ENCODE results near the gene RAB23.

The RAB23 gene

GRCh38 chr6:57162516-57162915 lies 59.6 kb downstream of the RAB23 start:
- TF ChIP-seq REST (IDR thresholded peaks at IDR 0.05; ENCODE audit: low read depth): no peak
- no peak for TF ChIP-seq CEBPB (IDR thresholded peaks at IDR 0.05)
- no peak for TF ChIP-seq FOXM1 (IDR thresholded peaks at IDR 0.05; ENCODE audit: borderline replicate concordance, low read depth)
- no peak for TF ChIP-seq NFIC (IDR thresholded peaks at IDR 0.05)
- TF ChIP-seq RAD21 (IDR thresholded peaks at IDR 0.05; ENCODE audit: low read depth): no peak
- no peak for TF ChIP-seq EGR1 (IDR thresholded peaks at IDR 0.05)
- no peak for TF ChIP-seq TEAD4 (IDR thresholded peaks at IDR 0.05)
- no peak for TF ChIP-seq TCF12 (IDR thresholded peaks at IDR 0.05; ENCODE audit: low read depth)
- no peak for TF ChIP-seq YY1 (IDR thresholded peaks at IDR 0.05; ENCODE audit: low read depth)
- no peak for TF ChIP-seq CREB1 (IDR thresholded peaks at IDR 0.05; ENCODE audit: low read depth)
- TF ChIP-seq EP300 (IDR thresholded peaks at IDR 0.05; ENCODE audit: borderline replicate concordance): no peak
- TF ChIP-seq ZBTB7A (IDR thresholded peaks at IDR 0.05; ENCODE audit: low read depth): no peak
- TF ChIP-seq TAF1 (IDR thresholded peaks at IDR 0.05; ENCODE audit: low read depth): no peak
- no peak for TF ChIP-seq USF1 (IDR thresholded peaks at IDR 0.05)
- no peak for TF ChIP-seq MAX (IDR thresholded peaks at IDR 0.05)

- TF ChIP-seq TEAD4 (IDR thresholded peaks at IDR 0.05) (no peak), CREB1 (IDR thresholded peaks at IDR 0.05; ENCODE audit: low read depth) (no peak), TCF12 (IDR thresholded peaks at IDR 0.05; ENCODE audit: low read depth) (no peak), FOXM1 (IDR thresholded peaks at IDR 0.05; ENCODE audit: borderline replicate concordance, low read depth) (no peak), ZBTB7A (IDR thresholded peaks at IDR 0.05; ENCODE audit: low read depth) (no peak), MAX (IDR thresholded peaks at IDR 0.05) (no peak), YY1 (IDR thresholded peaks at IDR 0.05; ENCODE audit: low read depth) (no peak), NFIC (IDR thresholded peaks at IDR 0.05) (no peak), CEBPB (IDR thresholded peaks at IDR 0.05) (no peak), RAD21 (IDR thresholded peaks at IDR 0.05; ENCODE audit: low read depth) (no peak), EP300 (IDR thresholded peaks at IDR 0.05; ENCODE audit: borderline replicate concordance) (no peak)
Observed at GRCh38 chr6:57162028-57162427, 60.1 kb downstream of the RAB23 start.

GRCh38 chr6:57159127-57159526 lies 63.0 kb downstream of the RAB23 start:
- TF ChIP-seq CEBPB (IDR thresholded peaks at IDR 0.05) (no peak), EGR1 (IDR thresholded peaks at IDR 0.05) (no peak), RAD21 (IDR thresholded peaks at IDR 0.05; ENCODE audit: low read depth) (no peak), NFIC (IDR thresholded peaks at IDR 0.05) (no peak), TCF12 (IDR thresholded peaks at IDR 0.05; ENCODE audit: low read depth) (no peak), TAF1 (IDR thresholded peaks at IDR 0.05; ENCODE audit: low read depth) (no peak), YY1 (IDR thresholded peaks at IDR 0.05; ENCODE audit: low read depth) (no peak), REST (IDR thresholded peaks at IDR 0.05; ENCODE audit: low read depth) (no peak), FOXM1 (IDR thresholded peaks at IDR 0.05; ENCODE audit: borderline replicate concordance, low read depth) (no peak), ZBTB7A (IDR thresholded peaks at IDR 0.05; ENCODE audit: low read depth) (no peak), EP300 (IDR thresholded peaks at IDR 0.05; ENCODE audit: borderline replicate concordance) (no peak), CREB1 (IDR thresholded peaks at IDR 0.05; ENCODE audit: low read depth) (no peak), MAX (IDR thresholded peaks at IDR 0.05) (no peak)

GRCh38 chr6:57158658-57159057 lies 63.4 kb downstream of the RAB23 start:
- TF ChIP-seq TEAD4 (IDR thresholded peaks at IDR 0.05) (no peak), RAD21 (IDR thresholded peaks at IDR 0.05; ENCODE audit: low read depth) (no peak), MAX (IDR thresholded peaks at IDR 0.05) (no peak), EP300 (IDR thresholded peaks at IDR 0.05; ENCODE audit: borderline replicate concordance) (no peak), CREB1 (IDR thresholded peaks at IDR 0.05; ENCODE audit: low read depth) (no peak), TAF1 (IDR thresholded peaks at IDR 0.05; ENCODE audit: low read depth) (no peak), TCF12 (IDR thresholded peaks at IDR 0.05; ENCODE audit: low read depth) (no peak), CEBPB (IDR thresholded peaks at IDR 0.05) (no peak), REST (IDR thresholded peaks at IDR 0.05; ENCODE audit: low read depth) (no peak), ZBTB7A (IDR thresholded peaks at IDR 0.05; ENCODE audit: low read depth) (no peak), YY1 (IDR thresholded peaks at IDR 0.05; ENCODE audit: low read depth) (no peak)
